ENCODE measurements around the gene HPCAL1. TPM values are rescaled to one million over a fixed set of nuclear protein-coding genes. Genes with fewer than 3 reads are reported as not detected.

Gene HPCAL1
- total and polyA plus RNA-seq, 4 donors, result 28.2 to 159 (median 95.0) TPM

DNA sequence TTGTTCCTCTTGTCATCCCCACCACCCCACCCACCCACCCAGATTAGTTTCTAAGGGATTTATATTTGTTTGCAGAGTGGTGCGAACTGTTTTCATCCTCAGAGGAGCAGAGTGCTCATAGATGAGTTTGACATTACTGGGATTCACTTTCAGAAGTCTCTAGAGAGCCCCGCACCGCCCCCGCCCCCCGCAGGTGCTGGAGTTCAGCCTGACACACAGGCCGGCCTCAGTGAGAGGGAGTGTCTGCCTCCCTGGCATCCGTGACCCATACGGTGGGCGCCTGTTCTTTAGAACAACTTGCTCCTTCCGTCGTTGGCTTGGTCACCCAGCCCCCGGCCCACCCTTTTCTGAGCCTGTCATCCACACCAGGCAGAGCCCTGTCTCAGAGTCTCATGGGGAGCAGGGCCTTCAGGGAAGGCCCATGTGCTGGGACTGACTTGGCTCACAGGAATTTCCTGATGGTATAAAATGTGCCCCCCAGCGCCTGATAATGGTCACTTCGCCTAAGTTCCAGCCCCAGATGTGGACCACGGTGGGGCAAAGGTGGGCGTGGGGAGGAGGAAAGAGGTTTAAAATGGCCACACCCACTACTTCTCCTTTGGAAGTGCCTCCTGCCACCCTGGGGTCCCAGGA lies 44.3 kb downstream of the HPCAL1 start:
- Histone ChIP-seq H3K36me3 (ENCODE audit: control insufficient read depth, insufficient read depth, low read length) (peaks cover 2% of the 10 kb centered on the region), H3K27ac (ENCODE audit: low read depth, low read length) (no peak overlapping the region), H3K4me3 (ENCODE audit: low read depth, low read length) (no peak overlapping the region), H3K27me3 (ENCODE audit: control insufficient read depth, insufficient read depth, low read length) (no peaks in the 10 kb centered on the region), H3K9me3 (ENCODE audit: control insufficient read depth, insufficient read depth, low read length) (no peaks in the 10 kb centered on the region), H3K4me1 (ENCODE audit: control insufficient read depth, insufficient read depth, low read length) (peaks cover 39% of the 10 kb centered on the region)
- WGBS (ENCODE audit: insufficient coverage), result 54% methylated on average over 16 of the region's 16 CpGs
- DNase-seq (ENCODE audit: low read depth in 4 of 6, low spot score in 6 of 6), result no peak

DNA sequence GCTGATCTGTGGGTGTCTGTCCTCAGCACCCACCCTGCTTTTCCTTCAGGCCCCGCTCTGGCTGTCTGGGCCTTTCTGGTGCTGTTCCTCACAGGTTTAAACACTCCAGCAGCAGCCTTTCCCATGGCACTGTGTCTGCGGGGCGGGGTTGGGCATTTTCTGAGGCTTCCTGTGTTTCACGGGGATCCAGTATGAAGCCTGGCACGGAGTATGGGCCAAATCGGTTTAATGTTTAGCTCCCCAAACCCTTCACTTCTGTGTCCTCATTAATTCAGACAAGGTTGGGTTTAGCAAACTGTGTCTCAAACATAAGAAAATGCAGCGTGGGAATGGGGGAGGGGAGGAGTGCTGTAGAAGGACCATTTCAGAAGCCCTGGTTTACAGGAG lies 44.9 kb downstream of the HPCAL1 start:
- no peak for DNase-seq (ENCODE audit: low read depth in 4 of 6, low spot score in 6 of 6)
- Histone ChIP-seq H3K4me3 (ENCODE audit: low read depth, low read length) (no peak overlapping the region), H3K36me3 (ENCODE audit: control insufficient read depth, insufficient read depth, low read length) (peaks cover 2% of the 10 kb centered on the region), H3K27me3 (ENCODE audit: control insufficient read depth, insufficient read depth, low read length) (no peaks in the 10 kb centered on the region), H3K9me3 (ENCODE audit: control insufficient read depth, insufficient read depth, low read length) (no peaks in the 10 kb centered on the region), H3K4me1 (ENCODE audit: control insufficient read depth, insufficient read depth, low read length) (peaks cover 34% of the 10 kb centered on the region), H3K27ac (ENCODE audit: low read depth, low read length) (no peak overlapping the region)
- WGBS (ENCODE audit: insufficient coverage), result 97% methylated on average over 5 of the region's 7 CpGs

DNA sequence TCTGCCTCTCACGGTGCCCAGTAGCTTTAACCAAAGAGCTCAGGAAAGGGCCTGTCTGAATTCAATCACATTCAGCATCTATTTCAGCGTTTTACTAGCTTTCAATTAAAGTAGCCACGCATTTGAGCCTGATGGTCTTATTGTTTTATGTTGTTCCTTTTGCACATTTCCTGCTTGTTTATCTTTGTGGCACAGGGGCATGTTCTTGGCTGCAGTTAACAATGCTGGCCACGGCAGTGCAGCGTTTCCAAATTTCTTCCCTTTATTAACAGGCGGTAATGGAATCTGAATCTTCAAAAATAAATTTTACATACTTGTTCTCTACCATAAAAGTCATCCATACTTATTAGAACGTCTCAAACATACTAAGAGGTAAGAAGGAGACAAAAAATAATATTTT lies 46.2 kb downstream of the HPCAL1 start:
- H3K9me3 ChIP-seq (ENCODE audit: control insufficient read depth, insufficient read depth, low read length), result no peaks in the 10 kb centered on the region
- 57% methylated on average over 1 of the region's 7 CpGs for WGBS (ENCODE audit: insufficient coverage)
- H3K27ac ChIP-seq (ENCODE audit: low read depth, low read length), result no peak overlapping the region

DNA sequence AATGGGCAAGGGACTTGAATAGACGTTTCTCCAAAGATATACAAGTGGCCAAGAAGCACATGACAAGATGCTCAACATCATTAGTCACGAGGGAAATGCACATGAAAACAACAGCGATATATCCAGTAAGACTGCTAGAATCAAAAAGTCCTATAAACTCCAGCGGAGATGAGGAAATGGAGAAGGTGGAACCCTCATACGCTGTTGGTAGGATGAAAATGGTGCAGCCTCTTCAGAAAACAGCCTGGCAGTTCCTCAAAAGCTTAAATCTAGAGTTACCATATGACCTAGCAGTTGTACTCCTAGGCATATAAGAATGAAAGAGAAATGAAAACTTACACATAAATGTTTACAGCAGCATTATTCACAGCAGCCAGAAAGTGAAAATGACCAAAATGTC lies 48.1 kb downstream of the HPCAL1 start:
- H3K4me1 ChIP-seq (ENCODE audit: control insufficient read depth, insufficient read depth, low read length), result peaks cover 19% of the 10 kb centered on the region
- WGBS (ENCODE audit: insufficient coverage), result 56% methylated on average over 4 of the region's 5 CpGs
- no peak overlapping the region for H3K4me3 ChIP-seq (ENCODE audit: low read depth, low read length)
- H3K36me3 ChIP-seq (ENCODE audit: control insufficient read depth, insufficient read depth, low read length), result peaks cover 3% of the 10 kb centered on the region
- DNase-seq (ENCODE audit: low read depth in 4 of 6, low spot score in 6 of 6), result no peak
- H3K9me3 ChIP-seq (ENCODE audit: control insufficient read depth, insufficient read depth, low read length), result no peaks in the 10 kb centered on the region
- H3K27me3 ChIP-seq (ENCODE audit: control insufficient read depth, insufficient read depth, low read length), result no peaks in the 10 kb centered on the region
- H3K27ac ChIP-seq (ENCODE audit: low read depth, low read length), result no peak overlapping the region

More for the DNA sequence above, 46.2 kb downstream of the HPCAL1 start:
- Histone ChIP-seq H3K4me1 (ENCODE audit: control insufficient read depth, insufficient read depth, low read length) (peaks cover 24% of the 10 kb centered on the region), H3K4me3 (ENCODE audit: low read depth, low read length) (no peak overlapping the region), H3K27me3 (ENCODE audit: control insufficient read depth, insufficient read depth, low read length) (no peaks in the 10 kb centered on the region), H3K36me3 (ENCODE audit: control insufficient read depth, insufficient read depth, low read length) (no peaks in the 10 kb centered on the region)
- DNase-seq (ENCODE audit: low read depth in 4 of 6, low spot score in 6 of 6), result no peak

DNA sequence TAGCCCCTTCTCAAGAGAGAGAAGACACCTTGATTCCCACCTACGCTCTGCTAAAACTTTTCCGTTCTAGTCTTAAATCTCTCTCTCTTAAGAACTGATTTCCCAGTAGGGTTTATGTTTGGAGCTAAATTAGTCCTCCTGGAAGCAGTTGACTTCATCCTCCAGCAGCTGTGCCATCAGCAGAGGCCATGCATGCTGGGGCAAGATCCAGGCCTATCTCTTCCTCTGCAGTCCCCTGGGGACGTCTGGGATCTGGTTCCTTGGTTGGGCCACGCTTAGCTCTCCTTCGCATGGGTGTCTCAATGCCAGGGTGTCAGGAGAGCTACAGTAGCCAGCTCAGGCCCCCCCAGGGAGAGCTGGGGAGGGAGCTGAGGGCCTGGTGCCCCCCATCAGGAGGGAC lies 49.7 kb downstream of the HPCAL1 start:
- no peak overlapping the region for H3K27ac ChIP-seq (ENCODE audit: low read depth, low read length)
- DNase-seq (ENCODE audit: low read depth in 4 of 6, low spot score in 6 of 6), result no peak
- 85% methylated on average over 3 of the region's 5 CpGs for WGBS (ENCODE audit: insufficient coverage)

DNA sequence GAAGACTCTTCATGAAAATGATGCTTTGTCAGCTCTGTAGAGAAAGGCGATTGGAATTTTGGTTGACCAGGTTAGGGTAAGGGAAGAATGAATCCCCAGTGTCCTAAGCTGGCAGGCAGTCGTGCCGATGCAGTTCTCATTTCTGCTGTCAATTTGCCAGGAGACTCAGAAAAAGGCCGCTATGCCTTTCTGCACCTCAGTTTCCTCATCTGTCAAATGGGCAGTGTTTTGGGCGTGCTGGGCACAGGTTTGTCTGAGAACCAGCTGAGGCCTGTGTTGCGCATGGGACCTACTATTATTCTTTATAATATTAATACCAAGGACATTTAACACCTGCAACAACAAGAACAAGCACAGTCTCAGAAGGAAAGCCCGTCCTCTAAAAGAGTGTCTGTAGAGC lies 50.3 kb downstream of the HPCAL1 start:
- Histone ChIP-seq H3K36me3 (ENCODE audit: control insufficient read depth, insufficient read depth, low read length) (peaks cover 5% of the 10 kb centered on the region), H3K27ac (ENCODE audit: low read depth, low read length) (no peak overlapping the region)

More for the DNA sequence above, 49.7 kb downstream of the HPCAL1 start:
- Histone ChIP-seq H3K4me1 (ENCODE audit: control insufficient read depth, insufficient read depth, low read length) (peaks cover 14% of the 10 kb centered on the region), H3K9me3 (ENCODE audit: control insufficient read depth, insufficient read depth, low read length) (no peaks in the 10 kb centered on the region), H3K27me3 (ENCODE audit: control insufficient read depth, insufficient read depth, low read length) (no peaks in the 10 kb centered on the region), H3K36me3 (ENCODE audit: control insufficient read depth, insufficient read depth, low read length) (peaks cover 3% of the 10 kb centered on the region), H3K4me3 (ENCODE audit: low read depth, low read length) (no peak overlapping the region)

DNA sequence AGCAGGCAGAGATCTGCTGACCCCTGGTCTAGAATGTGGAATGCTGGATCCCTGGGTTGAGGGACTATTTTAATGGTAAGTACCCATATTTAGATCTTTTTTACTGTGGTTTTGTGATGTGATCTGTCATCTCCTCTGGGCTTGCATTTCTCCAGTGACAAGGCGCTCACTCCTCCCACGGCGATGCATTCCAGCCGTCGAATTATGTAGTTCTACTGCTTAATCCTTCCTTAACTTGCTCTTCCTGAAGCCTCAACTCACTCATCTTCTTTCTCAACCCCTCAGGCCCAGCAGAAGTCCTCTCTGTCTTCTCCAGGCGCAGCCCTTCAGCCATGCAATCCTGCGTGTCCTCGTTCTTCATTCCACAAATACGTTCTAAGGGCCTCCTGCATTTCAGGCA lies 51.2 kb downstream of the HPCAL1 start:
- Histone ChIP-seq H3K36me3 (ENCODE audit: control insufficient read depth, insufficient read depth, low read length) (peaks cover 11% of the 10 kb centered on the region), H3K9me3 (ENCODE audit: control insufficient read depth, insufficient read depth, low read length) (no peaks in the 10 kb centered on the region), H3K27ac (ENCODE audit: low read depth, low read length) (no peak overlapping the region), H3K27me3 (ENCODE audit: control insufficient read depth, insufficient read depth, low read length) (no peaks in the 10 kb centered on the region), H3K4me3 (ENCODE audit: low read depth, low read length) (no peak overlapping the region), H3K4me1 (ENCODE audit: control insufficient read depth, insufficient read depth, low read length) (peaks cover 20% of the 10 kb centered on the region)
- WGBS (ENCODE audit: insufficient coverage), result 98% methylated on average over 9 of the region's 9 CpGs
- no peak for DNase-seq (ENCODE audit: low read depth in 4 of 6, low spot score in 6 of 6)

More for the DNA sequence above, 50.3 kb downstream of the HPCAL1 start:
- H3K27me3 ChIP-seq (ENCODE audit: control insufficient read depth, insufficient read depth, low read length), result no peaks in the 10 kb centered on the region
- DNase-seq (ENCODE audit: low read depth in 4 of 6, low spot score in 6 of 6), result no peak
- 91% methylated on average over 5 of the region's 7 CpGs for WGBS (ENCODE audit: insufficient coverage)
- peaks cover 14% of the 10 kb centered on the region for H3K4me1 ChIP-seq (ENCODE audit: control insufficient read depth, insufficient read depth, low read length)
- no peaks in the 10 kb centered on the region for H3K9me3 ChIP-seq (ENCODE audit: control insufficient read depth, insufficient read depth, low read length)
- no peak overlapping the region for H3K4me3 ChIP-seq (ENCODE audit: low read depth, low read length)

DNA sequence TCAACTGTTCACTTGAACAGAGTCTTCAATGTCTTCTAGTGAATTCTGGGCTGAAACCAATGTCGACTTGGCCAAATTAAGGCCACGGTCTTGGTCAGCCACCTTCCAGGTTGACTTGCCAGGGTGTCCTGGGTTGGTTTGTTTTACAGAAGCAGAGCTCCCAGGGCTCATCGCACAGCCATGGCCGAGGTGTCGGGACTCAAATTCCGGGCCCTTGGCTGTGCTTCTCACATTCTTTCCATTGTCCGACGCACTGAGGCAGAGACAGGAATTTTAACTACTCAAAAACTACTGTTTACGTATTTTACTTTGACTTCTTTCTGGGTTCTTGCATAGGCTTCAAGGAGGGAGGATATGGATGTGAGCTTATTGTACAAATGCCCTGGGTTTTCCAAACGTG lies 51.7 kb downstream of the HPCAL1 start:
- Histone ChIP-seq H3K4me3 (ENCODE audit: low read depth, low read length) (no peak overlapping the region), H3K4me1 (ENCODE audit: control insufficient read depth, insufficient read depth, low read length) (peaks cover 20% of the 10 kb centered on the region), H3K27me3 (ENCODE audit: control insufficient read depth, insufficient read depth, low read length) (no peaks in the 10 kb centered on the region), H3K27ac (ENCODE audit: low read depth, low read length) (no peak overlapping the region), H3K9me3 (ENCODE audit: control insufficient read depth, insufficient read depth, low read length) (no peaks in the 10 kb centered on the region), H3K36me3 (ENCODE audit: control insufficient read depth, insufficient read depth, low read length) (peaks cover 16% of the 10 kb centered on the region)
- no peak for DNase-seq (ENCODE audit: low read depth in 4 of 6, low spot score in 6 of 6)
- 88% methylated on average over 7 of the region's 10 CpGs for WGBS (ENCODE audit: insufficient coverage)

DNA sequence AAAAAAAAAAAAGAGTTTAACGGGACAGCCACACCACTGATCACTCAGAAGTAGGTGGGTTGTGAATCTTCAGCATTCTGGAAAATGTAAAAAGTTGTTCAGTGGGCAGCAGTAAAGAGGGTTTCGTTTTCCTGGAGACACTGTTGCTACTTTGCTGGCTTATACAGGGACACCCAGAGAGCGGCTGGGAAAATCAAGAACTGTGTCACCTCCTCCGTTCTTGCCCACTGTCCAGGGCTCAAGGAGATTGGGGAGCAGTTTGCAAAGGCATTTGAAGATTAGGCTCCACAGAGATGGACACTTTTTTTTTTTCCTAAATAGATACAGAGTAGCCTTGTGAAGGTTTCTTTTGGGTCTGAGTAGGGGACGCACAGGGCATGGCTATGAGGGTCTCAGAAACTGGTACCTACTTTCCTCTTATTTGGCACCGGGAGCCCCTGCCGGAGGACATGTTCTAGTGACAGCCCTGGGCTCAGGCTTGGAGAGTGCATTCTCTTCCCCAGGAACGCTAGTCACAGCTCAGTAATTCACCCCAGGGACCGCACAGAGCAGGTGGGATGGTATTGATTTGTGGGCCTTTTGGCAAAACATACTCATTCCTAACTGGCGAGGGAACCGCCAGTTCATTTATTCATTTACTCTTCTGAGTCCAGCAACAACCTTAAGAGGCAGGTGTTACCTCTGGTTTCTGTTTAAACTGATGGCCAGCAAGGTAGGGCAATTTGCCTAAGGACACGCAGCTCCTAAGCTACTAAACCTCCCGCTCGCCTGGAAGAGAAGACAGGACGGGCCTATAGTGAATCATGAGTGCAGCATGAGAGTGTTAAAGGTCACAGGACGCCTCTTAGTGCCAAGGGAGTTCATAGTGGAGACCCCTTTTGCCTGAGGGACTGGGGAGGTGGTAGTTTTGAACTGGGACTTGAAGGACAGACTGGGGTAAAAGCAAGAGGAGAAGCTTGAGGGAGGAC lies 53.1 kb downstream of the HPCAL1 start:
- Histone ChIP-seq H3K4me3 (ENCODE audit: low read depth, low read length) (no peak overlapping the region), H3K27me3 (ENCODE audit: control insufficient read depth, insufficient read depth, low read length) (no peaks in the 10 kb centered on the region), H3K36me3 (ENCODE audit: control insufficient read depth, insufficient read depth, low read length) (peaks cover 22% of the 10 kb centered on the region), H3K4me1 (ENCODE audit: control insufficient read depth, insufficient read depth, low read length) (peaks cover 30% of the 10 kb centered on the region), H3K27ac (ENCODE audit: low read depth, low read length) (no peak overlapping the region), H3K9me3 (ENCODE audit: control insufficient read depth, insufficient read depth, low read length) (no peaks in the 10 kb centered on the region)
- 93% methylated on average over 6 of the region's 16 CpGs for WGBS (ENCODE audit: insufficient coverage)
- no peak for DNase-seq (ENCODE audit: low read depth in 4 of 6, low spot score in 6 of 6)

Measured in spinal cord (tissue), 10 donors.